Measurements from ENCODE around the gene BRIX1.

DNA sequence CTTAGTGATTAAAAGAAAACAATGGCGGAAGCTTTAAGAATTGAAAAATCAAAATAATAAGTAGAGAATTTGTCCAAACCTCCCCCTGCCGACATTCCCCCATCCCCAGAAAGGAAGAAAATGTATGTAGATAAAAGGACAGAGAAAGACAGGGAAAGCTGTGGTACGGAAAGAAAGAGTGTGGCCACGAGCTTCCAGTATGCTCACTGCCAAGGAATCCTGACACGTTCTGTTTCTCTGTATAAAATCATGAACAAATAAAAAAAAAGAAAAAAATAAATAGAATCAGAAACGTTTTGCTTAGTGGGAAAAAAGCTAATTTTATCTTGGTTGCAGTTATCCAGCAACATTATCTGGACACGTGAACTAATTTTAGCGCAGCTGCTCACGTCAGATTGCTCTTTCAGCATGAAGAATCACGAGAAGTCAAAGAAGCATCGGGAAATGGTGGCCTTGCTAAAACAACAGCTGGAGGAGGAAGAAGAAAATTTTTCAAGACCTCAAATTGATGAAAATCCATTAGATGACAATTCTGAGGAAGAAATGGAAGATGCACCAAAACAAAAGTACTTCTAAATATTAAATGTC is 29.0 kb downstream of the BRIX1 start:
- TF ChIP-seq TBP (CRISPR knock-in tag; IDR thresholded peaks at IDR 0.05) (no peak), JUND (CRISPR knock-in tag; IDR thresholded peaks at IDR 0.05) (no peak)
- TF ChIP-seq, protein P1, sequence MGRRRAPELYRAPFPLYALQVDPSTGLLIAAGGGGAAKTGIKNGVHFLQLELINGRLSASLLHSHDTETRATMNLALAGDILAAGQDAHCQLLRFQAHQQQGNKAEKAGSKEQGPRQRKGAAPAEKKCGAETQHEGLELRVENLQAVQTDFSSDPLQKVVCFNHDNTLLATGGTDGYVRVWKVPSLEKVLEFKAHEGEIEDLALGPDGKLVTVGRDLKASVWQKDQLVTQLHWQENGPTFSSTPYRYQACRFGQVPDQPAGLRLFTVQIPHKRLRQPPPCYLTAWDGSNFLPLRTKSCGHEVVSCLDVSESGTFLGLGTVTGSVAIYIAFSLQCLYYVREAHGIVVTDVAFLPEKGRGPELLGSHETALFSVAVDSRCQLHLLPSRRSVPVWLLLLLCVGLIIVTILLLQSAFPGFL (CRISPR knock-in tag; IDR thresholded peaks at IDR 0.05) = no peak

Measured in HepG2 (cell line).